ENCODE measurements around the gene CHRM2. TPM values are rescaled to one million over a fixed set of nuclear protein-coding genes. Genes with fewer than 3 reads are reported as not detected.

The CHRM2 gene
- total RNA-seq, 1 donor from 2014 or later = 0.06 TPM

DNA sequence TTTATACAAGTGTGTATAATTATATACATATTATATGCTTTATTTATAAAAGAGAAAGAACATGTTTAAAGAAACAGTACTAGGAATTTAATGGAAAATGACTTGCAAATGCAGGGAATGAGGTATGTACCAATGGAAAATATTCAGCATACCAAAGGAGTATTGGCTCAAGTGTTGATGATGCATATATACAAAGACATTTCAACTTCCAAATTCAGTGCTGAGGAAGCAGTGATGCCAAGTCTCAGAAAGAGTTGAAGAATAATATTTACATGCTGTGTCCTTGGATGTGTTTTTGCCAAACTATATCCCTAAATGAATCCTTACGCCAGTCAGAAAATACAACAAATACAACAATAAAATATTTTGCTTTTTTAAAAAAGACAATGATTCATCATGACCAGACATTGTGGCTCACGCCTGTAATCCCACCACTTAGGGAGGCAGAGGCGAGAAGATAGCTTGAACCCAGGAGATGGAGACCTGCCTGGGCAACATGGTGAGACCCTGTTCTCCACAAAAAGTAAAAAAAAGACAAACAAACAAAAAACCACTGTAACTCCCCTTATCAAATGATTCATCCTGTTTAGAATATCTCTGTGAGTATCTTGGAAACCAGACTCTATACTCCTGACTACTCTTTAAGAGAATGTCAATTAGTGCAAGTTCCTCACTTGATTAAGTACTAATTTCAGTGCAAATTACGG, 157.2 kb downstream of the CHRM2 start:
- no peak for DNase-seq (ENCODE audit: low read depth)
- no peak overlapping the region for H3K4me3 ChIP-seq (ENCODE audit: low read depth, low read length)
- TF ChIP-seq, protein P1, sequence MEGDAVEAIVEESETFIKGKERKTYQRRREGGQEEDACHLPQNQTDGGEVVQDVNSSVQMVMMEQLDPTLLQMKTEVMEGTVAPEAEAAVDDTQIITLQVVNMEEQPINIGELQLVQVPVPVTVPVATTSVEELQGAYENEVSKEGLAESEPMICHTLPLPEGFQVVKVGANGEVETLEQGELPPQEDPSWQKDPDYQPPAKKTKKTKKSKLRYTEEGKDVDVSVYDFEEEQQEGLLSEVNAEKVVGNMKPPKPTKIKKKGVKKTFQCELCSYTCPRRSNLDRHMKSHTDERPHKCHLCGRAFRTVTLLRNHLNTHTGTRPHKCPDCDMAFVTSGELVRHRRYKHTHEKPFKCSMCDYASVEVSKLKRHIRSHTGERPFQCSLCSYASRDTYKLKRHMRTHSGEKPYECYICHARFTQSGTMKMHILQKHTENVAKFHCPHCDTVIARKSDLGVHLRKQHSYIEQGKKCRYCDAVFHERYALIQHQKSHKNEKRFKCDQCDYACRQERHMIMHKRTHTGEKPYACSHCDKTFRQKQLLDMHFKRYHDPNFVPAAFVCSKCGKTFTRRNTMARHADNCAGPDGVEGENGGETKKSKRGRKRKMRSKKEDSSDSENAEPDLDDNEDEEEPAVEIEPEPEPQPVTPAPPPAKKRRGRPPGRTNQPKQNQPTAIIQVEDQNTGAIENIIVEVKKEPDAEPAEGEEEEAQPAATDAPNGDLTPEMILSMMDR (conservative IDR thresholded peaks at IDR 0.05; ENCODE audit: low read depth, low read length) = no peak

DNA sequence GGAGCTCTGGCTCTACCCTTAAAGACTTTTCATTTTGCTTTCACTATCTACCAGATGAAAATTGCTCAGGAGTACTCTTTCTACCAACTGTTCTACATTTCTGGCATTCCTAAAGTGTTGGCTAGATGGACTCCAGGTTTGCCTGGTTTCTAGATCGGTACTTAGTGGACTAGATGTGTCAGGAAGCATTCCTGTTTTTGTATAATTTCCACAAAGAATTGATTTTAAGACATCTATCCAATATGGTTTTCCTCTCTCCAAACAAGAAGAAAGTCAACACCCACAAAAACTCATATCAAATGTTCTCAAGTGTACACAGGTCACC, 157.7 kb downstream of the CHRM2 start:
- DNase-seq (ENCODE audit: low read depth) = no peak
- no peak overlapping the region for H3K4me3 ChIP-seq (ENCODE audit: low read depth, low read length)
- TF ChIP-seq, protein P1 (conservative IDR thresholded peaks at IDR 0.05; ENCODE audit: low read depth, low read length) = no peak

DNA sequence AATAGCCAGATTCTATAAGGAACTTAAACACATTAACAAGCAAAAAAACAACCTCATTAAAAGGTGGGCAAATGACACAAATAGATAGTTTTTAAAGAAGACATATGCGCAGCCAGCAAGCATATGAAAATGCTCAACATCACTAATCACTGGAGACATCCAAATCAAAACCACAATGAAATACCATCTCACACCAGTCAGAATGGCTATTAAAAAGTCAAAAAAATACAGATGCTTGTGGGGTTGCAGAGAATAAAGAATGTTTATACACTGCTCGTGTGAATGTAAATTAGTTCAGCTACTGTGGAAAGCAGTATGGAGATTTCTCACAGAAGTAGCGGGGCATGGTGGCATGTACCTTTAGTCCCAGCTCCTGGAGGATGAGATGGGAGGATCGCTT, 164.0 kb downstream of the CHRM2 start:
- no peak for DNase-seq (ENCODE audit: low read depth)
- TF ChIP-seq, protein P1 (conservative IDR thresholded peaks at IDR 0.05; ENCODE audit: low read depth, low read length) = no peak
- no peak overlapping the region for H3K4me3 ChIP-seq (ENCODE audit: low read depth, low read length)

DNA sequence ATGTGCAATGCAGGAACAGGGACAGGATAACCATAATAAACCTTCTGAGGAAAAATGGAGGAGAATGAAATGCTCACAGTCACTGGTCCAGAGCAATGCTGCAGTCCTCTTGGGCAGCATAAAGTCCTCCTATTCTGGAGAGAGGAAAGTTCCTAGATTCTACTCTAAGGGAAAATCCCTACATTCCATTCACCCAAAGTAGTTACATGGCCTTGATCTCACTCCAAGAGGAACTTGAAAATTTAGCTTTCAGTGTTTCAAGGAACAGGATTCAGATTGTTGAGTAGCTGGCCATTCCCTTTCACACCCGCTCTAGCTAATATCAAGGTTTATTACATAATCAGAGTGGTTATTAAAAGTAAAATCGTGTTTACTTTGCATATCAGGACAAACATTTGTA, 168.3 kb downstream of the CHRM2 start:
- no peak for DNase-seq (ENCODE audit: low read depth)
- no peak overlapping the region for H3K4me3 ChIP-seq (ENCODE audit: low read depth, low read length)
- TF ChIP-seq, protein P1 (conservative IDR thresholded peaks at IDR 0.05; ENCODE audit: low read depth, low read length) = no peak

DNA sequence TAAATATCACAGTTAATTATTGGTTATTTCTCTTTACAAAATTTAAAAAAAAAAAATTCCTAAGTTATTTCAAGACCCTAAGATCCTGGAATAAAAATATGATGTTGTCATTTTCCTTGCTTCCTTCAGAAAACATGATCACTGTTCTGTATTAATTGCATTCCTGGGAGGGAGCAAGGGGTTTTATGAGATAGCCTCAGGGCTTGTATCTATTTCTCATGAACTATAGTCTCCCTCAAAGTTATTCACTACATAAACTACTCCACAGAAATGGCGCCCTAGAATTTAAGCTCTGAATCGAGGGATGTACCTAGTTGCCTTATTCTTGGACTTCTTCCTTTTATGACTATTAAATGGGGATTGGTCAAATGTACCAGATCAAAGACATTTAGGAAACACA, 170.3 kb downstream of the CHRM2 start:
- no peak for DNase-seq (ENCODE audit: low read depth)
- TF ChIP-seq, protein P1 (conservative IDR thresholded peaks at IDR 0.05; ENCODE audit: low read depth, low read length) = no peak
- no peak overlapping the region for H3K4me3 ChIP-seq (ENCODE audit: low read depth, low read length)

DNA sequence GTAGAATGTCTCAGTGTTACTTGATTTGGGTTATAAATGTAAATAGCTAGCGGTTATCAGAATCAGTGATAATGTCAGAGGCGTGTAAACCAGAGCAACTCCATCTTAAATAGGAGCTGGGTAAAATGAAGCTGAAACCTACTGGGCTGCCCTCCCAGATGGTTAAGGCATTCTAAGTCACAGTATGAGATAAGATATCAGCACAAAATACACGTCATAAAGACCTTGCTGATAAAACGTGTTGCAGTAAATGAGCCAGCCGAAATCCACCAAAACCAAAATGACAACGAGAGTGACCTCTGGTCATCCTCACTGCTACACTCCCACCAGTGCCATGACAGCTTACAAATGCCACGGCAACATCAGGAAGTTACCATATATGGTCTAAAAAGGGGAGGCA, 172.3 kb downstream of the CHRM2 start:
- TF ChIP-seq, protein P1 (conservative IDR thresholded peaks at IDR 0.05; ENCODE audit: low read depth, low read length) = no peak
- no peak overlapping the region for H3K4me3 ChIP-seq (ENCODE audit: low read depth, low read length)
- DNase-seq (ENCODE audit: low read depth) = no peak

DNA sequence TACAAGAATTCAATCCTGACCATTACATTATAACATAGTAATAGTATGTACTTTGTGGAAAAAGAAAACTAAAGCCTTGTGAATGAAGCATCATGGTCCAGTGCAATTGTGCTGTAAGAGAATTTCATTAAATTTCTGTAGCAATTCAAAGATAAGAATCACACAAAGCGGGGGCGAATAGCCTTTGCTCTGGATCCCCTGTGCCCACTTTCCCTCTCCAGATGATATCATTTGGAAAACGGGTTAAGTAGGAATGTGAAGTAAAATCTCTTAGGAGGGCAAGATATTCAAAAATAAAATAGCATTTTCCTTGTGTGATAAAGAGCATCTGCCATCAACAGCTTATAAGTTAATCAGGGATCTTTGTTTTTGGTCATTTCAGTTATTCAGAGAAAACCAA, 177.1 kb downstream of the CHRM2 start:
- DNase-seq (ENCODE audit: low read depth) = no peak
- TF ChIP-seq, protein P1 (conservative IDR thresholded peaks at IDR 0.05; ENCODE audit: low read depth, low read length) = no peak
- no peak overlapping the region for H3K4me3 ChIP-seq (ENCODE audit: low read depth, low read length)
